Mononuclear cell (primary cell): ENCODE results near the gene BCL7B. TPM values are rescaled to one million over a fixed set of nuclear protein-coding genes. Genes with fewer than 3 reads are reported as not detected.
A peak's percentile ranks its signal among the peaks of the same experiment; 100 is the strongest.

Experiments
- H3K27me3 ChIP-seq: 2 replicates; pipeline ENCODE4 v1.6.0; 2011; ENCODE audit warnings: low read length, control low read depth; ENCODE audit not compliant: insufficient read depth
- H3K4me1 ChIP-seq: 2 replicates; pipeline ENCODE4 v1.5.1; 2011; ENCODE audit warnings: mild to moderate bottlenecking, low read length, control low read depth; ENCODE audit not compliant: insufficient read depth
- H3K4me3 ChIP-seq: 2 replicates; pipeline ENCODE4 v1.5.1; 2011; ENCODE audit warnings: mild to moderate bottlenecking, low read length, moderate library complexity
- H3K9me3 ChIP-seq: 2 replicates; pipeline ENCODE4 v1.5.1; 2011; ENCODE audit warnings: low read depth, mild to moderate bottlenecking, control low read depth, low read length
- total RNA-seq: library from RNA; depleted of rRNA; stranded (reverse); fragments of >200 nt; gene quantifications from one replicate; pipeline ENCODE4 v1.2.3, GENCODE V29; 2012

BCL7B gene
- total RNA-seq = 60.7 TPM

GRCh38 chr7:73557397-73558257 is at the start of gene BCL7B:
TSS of gene BCL7B (minus strand) at chr7:73557690. CDS start at chr7:73557578, 112 bp downstream.
- H3K4me3 ChIP-seq = peak within 1 kb of the TSS; percentile 72
- no peaks in the 10 kb centered on the region for H3K9me3 ChIP-seq
- peaks cover 27% of the 10 kb centered on the region for H3K4me1 ChIP-seq
- no peaks in the 10 kb centered on the region for H3K27me3 ChIP-seq

- no peaks in the 10 kb centered on the region for H3K27me3 ChIP-seq
Measured at GRCh38 chr7:73605601-73606220, 48.2 kb upstream of the BCL7B start.

GRCh38 chr7:73602721-73603651 is 45.5 kb upstream of the BCL7B start:
- no peaks in the 10 kb centered on the region for H3K27me3 ChIP-seq
- H3K9me3 ChIP-seq = no peaks in the 10 kb centered on the region
- peaks cover 25% of the 10 kb centered on the region for H3K4me1 ChIP-seq
- no peak overlapping the region for H3K4me3 ChIP-seq

More at GRCh38 chr7:73605601-73606220, 48.2 kb upstream of the BCL7B start:
- Histone ChIP-seq H3K4me3 (no peak overlapping the region), H3K9me3 (no peaks in the 10 kb centered on the region), H3K4me1 (peaks cover 21% of the 10 kb centered on the region)

DNA sequence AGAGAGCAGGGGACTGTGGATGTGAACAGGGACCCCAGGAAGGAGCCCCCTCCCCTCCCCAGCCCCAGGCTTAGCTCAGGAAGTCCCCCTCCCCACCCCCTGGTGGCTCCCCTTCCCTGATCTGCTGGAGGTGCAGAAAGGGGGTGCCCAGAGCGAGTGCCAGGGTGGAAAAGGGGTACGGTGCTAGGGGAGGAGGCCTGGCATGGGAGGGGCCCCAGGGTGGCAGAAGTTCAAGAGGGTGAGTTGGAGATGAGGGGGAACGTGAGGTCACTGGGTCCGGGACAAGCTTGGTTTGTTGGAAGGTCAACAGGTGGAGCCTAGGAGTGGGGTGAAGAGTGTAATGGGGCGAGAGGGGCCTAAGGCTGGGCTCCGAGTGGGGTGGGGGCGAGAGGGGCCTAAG is 42.4 kb upstream of the BCL7B start:
- Histone ChIP-seq H3K4me3 (no peak overlapping the region), H3K27me3 (no peaks in the 10 kb centered on the region), H3K4me1 (peaks cover 20% of the 10 kb centered on the region), H3K9me3 (no peaks in the 10 kb centered on the region)

GRCh38 chr7:73599151-73599882 is 41.8 kb upstream of the BCL7B start:
- H3K27me3 ChIP-seq = no peaks in the 10 kb centered on the region
- H3K4me1 ChIP-seq = peaks cover 20% of the 10 kb centered on the region
- no peaks in the 10 kb centered on the region for H3K9me3 ChIP-seq
- no peak overlapping the region for H3K4me3 ChIP-seq

- H3K4me3 ChIP-seq = no peak overlapping the region
- no peaks in the 10 kb centered on the region for H3K27me3 ChIP-seq
- H3K4me1 ChIP-seq = peaks cover 21% of the 10 kb centered on the region
- H3K9me3 ChIP-seq = no peaks in the 10 kb centered on the region
Measured at GRCh38 chr7:73597978-73598782, 40.7 kb upstream of the BCL7B start.

GRCh38 chr7:73596191-73597065 is 38.9 kb upstream of the BCL7B start:
- Histone ChIP-seq H3K4me1 (peaks cover 15% of the 10 kb centered on the region), H3K9me3 (no peaks in the 10 kb centered on the region), H3K27me3 (no peaks in the 10 kb centered on the region), H3K4me3 (no peak overlapping the region)

DNA sequence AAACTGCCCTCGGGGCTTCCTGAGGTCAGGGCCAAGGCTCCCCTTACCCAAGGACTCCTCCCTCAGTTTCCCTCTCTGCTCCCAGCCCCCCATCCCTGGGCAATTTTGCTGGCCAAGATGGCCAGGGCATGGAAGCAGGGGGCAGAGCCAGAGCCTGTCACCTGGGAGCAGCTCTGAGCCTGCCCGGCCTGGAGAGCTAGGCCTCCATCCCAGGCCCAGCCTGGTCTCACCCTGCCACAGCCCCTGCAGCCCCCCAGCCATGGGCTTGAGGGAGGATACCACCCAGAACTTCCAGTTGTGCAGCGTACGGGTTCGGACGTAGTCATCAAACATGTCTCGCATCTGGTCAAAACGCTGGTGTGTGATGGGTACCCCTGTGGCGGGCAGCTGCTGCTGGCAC is 37.9 kb upstream of the BCL7B start:
- no peak overlapping the region for H3K4me3 ChIP-seq
- H3K27me3 ChIP-seq = no peaks in the 10 kb centered on the region
- H3K4me1 ChIP-seq = peaks cover 8% of the 10 kb centered on the region
- H3K9me3 ChIP-seq = no peaks in the 10 kb centered on the region

GRCh38 chr7:73593207-73594045 is 35.9 kb upstream of the BCL7B start:
- no peaks in the 10 kb centered on the region for H3K9me3 ChIP-seq
- no peaks in the 10 kb centered on the region for H3K27me3 ChIP-seq
- no peak overlapping the region for H3K4me3 ChIP-seq
- H3K4me1 ChIP-seq = peaks cover 4% of the 10 kb centered on the region

GRCh38 chr7:73586911-73587310 is 29.4 kb upstream of the BCL7B start:
- Histone ChIP-seq H3K4me1 (peaks cover 57% of the 10 kb centered on the region), H3K4me3 (no peak overlapping the region), H3K27me3 (no peaks in the 10 kb centered on the region), H3K9me3 (no peaks in the 10 kb centered on the region)

DNA sequence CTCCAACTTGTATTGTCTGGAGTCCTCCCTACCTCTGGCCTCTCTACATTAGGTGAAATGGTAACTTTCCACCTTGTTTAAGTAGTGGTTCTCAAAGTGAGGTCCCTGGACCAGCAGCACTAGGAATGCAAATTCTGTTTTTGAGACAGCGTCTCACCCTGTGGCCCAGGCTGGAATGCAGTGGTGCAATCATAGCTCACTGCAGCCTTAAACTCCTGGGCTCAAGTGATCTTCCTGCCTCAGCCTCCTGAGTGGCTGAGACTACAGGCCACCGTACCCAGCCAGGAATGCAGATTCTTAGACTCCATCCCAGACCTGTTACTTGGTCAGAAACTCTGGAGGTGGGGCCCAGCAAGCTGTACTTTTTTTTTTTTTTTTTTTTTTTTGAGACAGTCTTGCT is 27.7 kb upstream of the BCL7B start:
- no peak overlapping the region for H3K4me3 ChIP-seq
- peaks cover 73% of the 10 kb centered on the region for H3K4me1 ChIP-seq
- no peaks in the 10 kb centered on the region for H3K9me3 ChIP-seq
- no peaks in the 10 kb centered on the region for H3K27me3 ChIP-seq

- H3K9me3 ChIP-seq = no peaks in the 10 kb centered on the region
- no peaks in the 10 kb centered on the region for H3K27me3 ChIP-seq
- no peak overlapping the region for H3K4me3 ChIP-seq
- H3K4me1 ChIP-seq = peaks cover 87% of the 10 kb centered on the region
Measured at GRCh38 chr7:73582664-73583202, 25.2 kb upstream of the BCL7B start.
